ENCODE measurements around the gene LGALS3. TPM values are rescaled to one million over a fixed set of nuclear protein-coding genes. Genes with fewer than 3 reads are reported as not detected.

LGALS3 gene
- polyA plus RNA-seq, 2 of the 4 experiments (the other 2 are of a cell fraction) = 60.2 to 61.0 TPM

GRCh38 chr14:55114720-55115119 is 14.3 kb upstream of the LGALS3 start:
- ATAC-seq (no peak), DNase-seq (ENCODE audit: low read depth in 1 of 2, low spot score in 1 of 2) (no peak), FAIRE-seq (no peak)
- H3K9me3 ChIP-seq = no peaks in the 10 kb centered on the region
- H3K4me2 ChIP-seq = no peak overlapping the region
- TF ChIP-seq SREBF2 (IDR thresholded peaks at IDR 0.05) (no peak), HOXA7 (CRISPR knock-in tag; IDR thresholded peaks at IDR 0.05) (no peak), PHF8 (IDR thresholded peaks at IDR 0.05; ENCODE audit: borderline replicate concordance, low read depth) (no peak), MAFK (IDR thresholded peaks at IDR 0.05; ENCODE audit: partially characterized antibody) (no peak), RFX5 (IDR thresholded peaks at IDR 0.05) (no peak), CBX2 (IDR thresholded peaks at IDR 0.05; ENCODE audit: borderline replicate concordance, low read depth) (no peak), RARB (CRISPR knock-in tag; IDR thresholded peaks at IDR 0.05) (no peak), FOSB (CRISPR knock-in tag; IDR thresholded peaks at IDR 0.05) (no peak), HDAC2 (IDR thresholded peaks at IDR 0.05) (no peak), MYC (IDR thresholded peaks at IDR 0.05; ENCODE audit: borderline replicate concordance, low read length) (no peak), MAX (IDR thresholded peaks at IDR 0.05) (no peak), CHD4 (IDR thresholded peaks at IDR 0.05; ENCODE audit: borderline replicate concordance) (no peak)
- TF ChIP-seq, protein P1, sequence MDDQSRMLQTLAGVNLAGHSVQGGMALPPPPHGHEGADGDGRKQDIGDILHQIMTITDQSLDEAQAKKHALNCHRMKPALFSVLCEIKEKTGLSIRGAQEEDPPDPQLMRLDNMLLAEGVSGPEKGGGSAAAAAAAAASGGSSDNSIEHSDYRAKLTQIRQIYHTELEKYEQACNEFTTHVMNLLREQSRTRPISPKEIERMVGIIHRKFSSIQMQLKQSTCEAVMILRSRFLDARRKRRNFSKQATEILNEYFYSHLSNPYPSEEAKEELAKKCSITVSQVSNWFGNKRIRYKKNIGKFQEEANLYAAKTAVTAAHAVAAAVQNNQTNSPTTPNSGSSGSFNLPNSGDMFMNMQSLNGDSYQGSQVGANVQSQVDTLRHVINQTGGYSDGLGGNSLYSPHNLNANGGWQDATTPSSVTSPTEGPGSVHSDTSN (IDR thresholded peaks at IDR 0.05) = no peak
- WGBS (ENCODE audit: missing lambda C conversion rate) = 65% methylated on average over 2 of the region's 2 CpGs
- H3K4me1 ChIP-seq = no peaks in the 10 kb centered on the region
- H3K27ac ChIP-seq = no peak overlapping the region
- POLR2A ChIA-PET = no interaction called here
- H3K4me3 ChIP-seq = no peak overlapping the region
- CTCF ChIA-PET = interaction anchor here (1.4 to 2.1 kb wide), 4 partner anchors 25 to 68 kb away, joined by 3 to 6 read pairs (median 4); no protein-coding TSS in a partner anchor

DNA sequence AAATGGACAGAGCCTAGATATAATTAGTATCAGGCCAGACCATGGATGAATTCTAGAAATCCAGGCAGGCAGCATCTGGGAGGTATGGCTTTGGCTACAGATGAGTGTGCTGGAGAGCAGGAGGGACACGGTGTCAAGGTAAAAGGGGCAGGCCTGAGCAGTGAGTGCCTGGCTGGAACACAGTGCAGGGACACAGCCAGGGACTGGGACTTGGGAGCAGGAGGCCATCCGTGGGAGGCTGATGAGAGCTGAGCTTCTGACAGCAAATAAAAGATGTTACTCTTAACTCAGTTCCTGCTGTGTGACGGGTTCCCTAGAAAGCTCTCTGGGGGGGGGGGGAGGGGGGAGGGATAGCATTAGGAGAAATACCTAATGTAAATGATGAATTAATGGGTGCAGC is 13.6 kb upstream of the LGALS3 start:
- 65% methylated on average over 3 of the region's 3 CpGs for WGBS (ENCODE audit: missing lambda C conversion rate)
- FAIRE-seq (no peak), ATAC-seq (no peak), DNase-seq (ENCODE audit: low read depth in 1 of 2, low spot score in 1 of 2) (no peak)
- no peaks in the 10 kb centered on the region for H3K9me3 ChIP-seq
- no peak overlapping the region for H3K4me2 ChIP-seq
- ChIA-PET POLR2A (no interaction called here), CTCF (no interaction called here)
- H3K27ac ChIP-seq = no peak overlapping the region
- H3K4me1 ChIP-seq = no peaks in the 10 kb centered on the region
- H3K4me3 ChIP-seq = no peak overlapping the region
- TF ChIP-seq, protein P2, sequence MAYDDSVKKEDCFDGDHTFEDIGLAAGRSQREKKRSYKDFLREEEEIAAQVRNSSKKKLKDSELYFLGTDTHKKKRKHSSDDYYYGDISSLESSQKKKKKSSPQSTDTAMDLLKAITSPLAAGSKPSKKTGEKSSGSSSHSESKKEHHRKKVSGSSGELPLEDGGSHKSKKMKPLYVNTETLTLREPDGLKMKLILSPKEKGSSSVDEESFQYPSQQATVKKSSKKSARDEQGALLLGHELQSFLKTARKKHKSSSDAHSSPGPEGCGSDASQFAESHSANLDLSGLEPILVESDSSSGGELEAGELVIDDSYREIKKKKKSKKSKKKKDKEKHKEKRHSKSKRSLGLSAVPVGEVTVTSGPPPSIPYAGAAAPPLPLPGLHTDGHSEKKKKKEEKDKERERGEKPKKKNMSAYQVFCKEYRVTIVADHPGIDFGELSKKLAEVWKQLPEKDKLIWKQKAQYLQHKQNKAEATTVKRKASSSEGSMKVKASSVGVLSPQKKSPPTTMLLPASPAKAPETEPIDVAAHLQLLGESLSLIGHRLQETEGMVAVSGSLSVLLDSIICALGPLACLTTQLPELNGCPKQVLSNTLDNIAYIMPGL (CRISPR knock-in tag; IDR thresholded peaks at IDR 0.05; ENCODE audit: borderline replicate concordance) = no peak
- TF ChIP-seq, protein P3, sequence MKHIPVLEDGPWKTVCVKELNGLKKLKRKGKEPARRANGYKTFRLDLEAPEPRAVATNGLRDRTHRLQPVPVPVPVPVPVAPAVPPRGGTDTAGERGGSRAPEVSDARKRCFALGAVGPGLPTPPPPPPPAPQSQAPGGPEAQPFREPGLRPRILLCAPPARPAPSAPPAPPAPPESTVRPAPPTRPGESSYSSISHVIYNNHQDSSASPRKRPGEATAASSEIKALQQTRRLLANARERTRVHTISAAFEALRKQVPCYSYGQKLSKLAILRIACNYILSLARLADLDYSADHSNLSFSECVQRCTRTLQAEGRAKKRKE (CRISPR knock-in tag; IDR thresholded peaks at IDR 0.05; ENCODE audit: low read depth) = no peak
- no peak for TF ChIP-seq RFX5 (IDR thresholded peaks at IDR 0.05)
- no peak for TF ChIP-seq EHMT2 (IDR thresholded peaks at IDR 0.05; ENCODE audit: low read depth)
- TF ChIP-seq NFE2L2 (conservative IDR thresholded peaks at IDR 0.05; ENCODE audit: low read length) = no peak
- TF ChIP-seq, protein P4, sequence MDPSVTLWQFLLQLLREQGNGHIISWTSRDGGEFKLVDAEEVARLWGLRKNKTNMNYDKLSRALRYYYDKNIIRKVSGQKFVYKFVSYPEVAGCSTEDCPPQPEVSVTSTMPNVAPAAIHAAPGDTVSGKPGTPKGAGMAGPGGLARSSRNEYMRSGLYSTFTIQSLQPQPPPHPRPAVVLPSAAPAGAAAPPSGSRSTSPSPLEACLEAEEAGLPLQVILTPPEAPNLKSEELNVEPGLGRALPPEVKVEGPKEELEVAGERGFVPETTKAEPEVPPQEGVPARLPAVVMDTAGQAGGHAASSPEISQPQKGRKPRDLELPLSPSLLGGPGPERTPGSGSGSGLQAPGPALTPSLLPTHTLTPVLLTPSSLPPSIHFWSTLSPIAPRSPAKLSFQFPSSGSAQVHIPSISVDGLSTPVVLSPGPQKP (IDR thresholded peaks at IDR 0.05; ENCODE audit: low read depth, low read length) = no peak
- no peak for TF ChIP-seq ZC3H11A (IDR thresholded peaks at IDR 0.05)
- no peak for TF ChIP-seq TFCP2L1 (CRISPR knock-in tag; IDR thresholded peaks at IDR 0.05)
- TF ChIP-seq HEYL (CRISPR knock-in tag; IDR thresholded peaks at IDR 0.05) = no peak
- TF ChIP-seq POLR2AphosphoS2 (conservative IDR thresholded peaks at IDR 0.05; ENCODE audit: low read length) = no peak
- TF ChIP-seq ZNF302 (CRISPR knock-in tag; IDR thresholded peaks at IDR 0.05) = no peak
- TF ChIP-seq ESRRA (IDR thresholded peaks at IDR 0.05; ENCODE audit: borderline replicate concordance, low read length) = no peak
- TF ChIP-seq, protein P5, sequence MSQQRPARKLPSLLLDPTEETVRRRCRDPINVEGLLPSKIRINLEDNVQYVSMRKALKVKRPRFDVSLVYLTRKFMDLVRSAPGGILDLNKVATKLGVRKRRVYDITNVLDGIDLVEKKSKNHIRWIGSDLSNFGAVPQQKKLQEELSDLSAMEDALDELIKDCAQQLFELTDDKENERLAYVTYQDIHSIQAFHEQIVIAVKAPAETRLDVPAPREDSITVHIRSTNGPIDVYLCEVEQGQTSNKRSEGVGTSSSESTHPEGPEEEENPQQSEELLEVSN (IDR thresholded peaks at IDR 0.05; ENCODE audit: borderline replicate concordance, low read depth) = no peak
- no peak for TF ChIP-seq KDM1A (IDR thresholded peaks at IDR 0.05; ENCODE audit: low read depth)
- no peak for TF ChIP-seq CBX2 (IDR thresholded peaks at IDR 0.05; ENCODE audit: borderline replicate concordance, low read depth)
- TF ChIP-seq NR3C1 (IDR thresholded peaks at IDR 0.05) = no peak
- no peak for TF ChIP-seq CTCF (IDR thresholded peaks at IDR 0.05)
- no peak for TF ChIP-seq EP300 (IDR thresholded peaks at IDR 0.05)
- no peak for TF ChIP-seq TP53 (CRISPR knock-in tag; IDR thresholded peaks at IDR 0.05)
